Right lobe of liver (tissue), 4 donors: ENCODE data around the gene NOTCH1.

Source experiments
- CTCF ChIP-seq, 4 donors: fragments of 200-600 bp in 3 of 4; fragments of 450-650 bp in 1 of 4; IDR thresholded peaks; one replicate each; pipeline versions ENCODE4 v1.5.1 to v1.8.0; 2016 to 2022; ENCODE audit warnings: antibody characterized with exemption in 4 of 4, mild to moderate bottlenecking in 2 of 4
- POLR2A ChIP-seq: fragments of 450-650 bp; IDR thresholded peaks from one replicate; pipeline ENCODE4 v1.6.1; 2017; ENCODE audit warnings: antibody characterized with exemption, mild to moderate bottlenecking
- donor health status: DM: no; HTN: no; CAD: no.
- donor health status: DM: no; HTN: no; CAD: no.
- donor health status: DM: no; HTN: yes; CAD: no.

GRCh38 chr9:136557036-136557435 is 11.2 kb upstream of the NOTCH1 start:
- TF ChIP-seq CTCF (IDR thresholded peaks at IDR 0.05) (no peak), POLR2A (no peak)
